NCI-H1694 treated with DMSO at 0.1 percent for 48 hours (cell line): Measurements from ENCODE around the gene CTBP2.
"Not testable (repeated sequence)": the region's sequence is repeated elsewhere in the genome, so short reads cannot be mapped to it uniquely, and the experiment has no call there.

Experiments
- DNase-seq: peaks from one replicate; lab custom pipeline; 2025; lab: John Stamatoyannopoulos, UW

CTBP2 gene

GRCh38 chr10:125064681-125065492 lies 95.5 kb downstream of the CTBP2 start:
- DNase-seq, result no peak

- no peak for DNase-seq
Observed at GRCh38 chr10:125063256-125063925, 97.0 kb downstream of the CTBP2 start.

DNA sequence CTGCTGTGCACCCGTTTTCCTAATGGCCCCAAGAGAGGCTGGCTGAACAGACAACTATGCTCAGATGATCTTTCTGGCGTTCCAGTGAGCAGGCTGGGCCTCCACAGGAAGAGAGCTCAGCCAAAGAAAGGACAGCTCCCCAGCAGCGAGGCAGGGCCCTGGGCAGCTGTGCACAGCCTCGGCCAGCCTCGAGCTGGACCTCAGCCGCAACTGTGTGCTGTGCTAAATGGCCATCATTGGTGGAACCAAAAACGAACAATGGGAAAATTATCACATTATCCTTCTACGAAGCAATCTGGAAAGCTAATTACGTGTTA lies 97.5 kb downstream of the CTBP2 start:
- no peak for DNase-seq

DNA sequence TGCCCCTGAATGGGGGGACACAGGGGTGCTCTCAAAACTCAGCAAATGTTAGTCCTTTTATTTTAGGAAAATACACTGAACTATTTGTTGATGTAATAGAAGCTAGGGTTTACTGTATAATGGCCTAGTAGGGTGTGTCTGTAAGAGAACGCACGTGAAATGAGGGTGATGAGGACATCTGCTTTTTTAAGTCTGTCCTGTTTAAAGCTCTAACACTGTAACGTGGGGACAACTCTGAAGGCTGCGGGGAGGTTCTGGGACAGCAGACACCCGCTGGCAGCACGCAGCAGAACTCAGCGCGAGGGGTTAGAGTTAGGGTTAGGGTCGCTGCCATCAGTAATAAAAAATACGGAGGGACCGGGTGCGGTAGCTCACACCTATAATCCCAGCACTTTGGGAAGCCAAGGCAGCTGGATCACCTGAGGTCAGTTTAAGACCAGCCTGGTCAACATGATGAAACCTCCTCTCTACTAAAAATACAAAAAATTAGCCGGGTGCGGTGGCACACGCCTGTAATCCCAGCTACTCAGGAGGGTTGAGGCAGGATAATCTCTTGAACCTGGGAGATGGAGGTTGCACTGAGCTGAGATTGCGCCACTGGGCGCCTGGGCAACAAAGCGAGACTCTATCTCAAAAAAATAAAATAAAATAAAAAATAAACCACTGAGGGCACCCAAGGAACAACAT lies 98.0 kb downstream of the CTBP2 start:
- no peak for DNase-seq

GRCh38 chr10:125061557-125062226 lies 98.7 kb downstream of the CTBP2 start:
- DNase-seq, result no peak

GRCh38 chr10:125060826-125061556 lies 99.4 kb downstream of the CTBP2 start:
- DNase-seq, result no peak

- no peak for DNase-seq
Observed at GRCh38 chr10:125060482-125060825, 99.9 kb downstream of the CTBP2 start.

DNA sequence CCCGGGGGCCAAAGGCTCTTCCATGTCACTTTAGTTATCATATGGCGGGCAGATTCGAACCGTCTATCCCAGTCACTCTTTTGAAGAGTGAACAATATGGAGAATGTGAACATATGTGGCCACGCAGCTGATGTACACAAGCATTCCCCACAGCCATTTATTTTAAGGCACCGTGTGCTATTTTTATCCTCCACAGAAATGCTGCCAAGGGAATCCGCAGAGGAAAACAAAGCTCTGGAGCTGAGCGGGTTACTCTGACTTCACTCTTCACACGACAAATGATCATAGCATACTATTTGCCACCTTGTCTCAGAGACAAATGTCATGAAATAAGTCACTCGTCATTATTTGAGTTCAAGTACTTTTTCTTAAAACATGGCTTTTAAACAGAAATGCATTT lies 100.3 kb downstream of the CTBP2 start:
- no peak for DNase-seq

DNA sequence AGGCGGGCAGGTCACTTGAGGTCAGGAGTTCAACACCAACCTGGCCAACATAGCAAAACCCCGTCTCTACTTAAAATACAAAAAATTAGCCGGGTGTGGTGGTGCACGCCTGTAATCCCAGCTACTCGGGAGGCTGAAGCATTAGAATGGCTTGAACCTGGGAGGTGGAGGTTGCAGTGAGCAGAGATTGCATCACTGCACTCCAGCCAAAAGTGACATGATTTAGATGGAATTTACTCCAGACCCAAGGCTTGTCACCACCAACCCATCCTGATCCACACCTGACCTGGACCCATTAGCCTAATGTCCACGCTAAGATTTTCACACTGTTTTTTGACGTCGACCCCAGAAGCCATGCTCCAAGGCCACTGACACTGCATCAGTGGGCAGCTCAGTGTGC lies 101.0 kb downstream of the CTBP2 start:
- not testable (repeated sequence) for DNase-seq

DNA sequence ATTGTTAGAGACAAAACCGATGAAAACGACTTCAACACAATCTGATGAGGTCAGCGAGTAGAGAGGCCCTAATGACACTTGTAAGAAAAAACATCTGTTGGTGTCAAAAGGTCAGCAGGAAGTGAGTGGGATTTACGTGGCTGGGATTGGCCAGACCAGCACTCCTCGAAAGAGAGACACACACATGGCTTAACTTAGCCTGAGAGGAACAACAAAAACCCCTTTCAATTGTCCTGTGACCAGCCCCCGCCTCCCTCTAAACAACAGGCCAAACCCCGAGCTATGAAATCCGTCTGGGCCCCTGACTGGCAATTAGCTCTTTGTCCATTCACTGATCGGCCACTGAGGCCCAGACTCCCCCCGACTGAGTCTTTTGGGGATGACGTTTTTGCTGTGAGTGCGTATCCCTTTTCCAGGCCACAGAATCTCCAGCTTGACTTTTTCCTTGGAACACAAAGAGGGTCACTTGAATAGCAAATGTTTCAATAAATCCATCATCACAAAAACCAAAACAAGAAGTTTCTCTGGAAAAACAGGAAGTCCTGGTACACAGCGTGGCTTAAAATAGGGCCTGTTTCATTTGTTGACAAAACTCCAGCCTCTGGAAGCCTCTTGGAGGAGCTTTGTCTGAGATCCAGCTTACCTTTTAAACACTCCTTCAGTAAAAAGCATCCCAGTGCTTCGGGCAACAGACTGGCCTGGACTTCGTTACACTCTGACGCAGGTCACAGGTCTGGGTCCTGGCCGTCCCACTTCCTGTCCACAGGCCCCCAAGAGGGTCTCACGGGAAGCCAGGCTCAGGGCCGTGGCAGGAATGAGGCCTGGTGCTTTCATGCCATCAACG lies 103.0 kb downstream of the CTBP2 start:
- DNase-seq, result no peak

GRCh38 chr10:125056161-125057132 lies 103.9 kb downstream of the CTBP2 start:
- DNase-seq, result no peak

GRCh38 chr10:125055446-125055845 lies 104.9 kb downstream of the CTBP2 start:
- no peak for DNase-seq

- DNase-seq, result no peak
Observed at GRCh38 chr10:125054669-125055268, 105.6 kb downstream of the CTBP2 start.

DNA sequence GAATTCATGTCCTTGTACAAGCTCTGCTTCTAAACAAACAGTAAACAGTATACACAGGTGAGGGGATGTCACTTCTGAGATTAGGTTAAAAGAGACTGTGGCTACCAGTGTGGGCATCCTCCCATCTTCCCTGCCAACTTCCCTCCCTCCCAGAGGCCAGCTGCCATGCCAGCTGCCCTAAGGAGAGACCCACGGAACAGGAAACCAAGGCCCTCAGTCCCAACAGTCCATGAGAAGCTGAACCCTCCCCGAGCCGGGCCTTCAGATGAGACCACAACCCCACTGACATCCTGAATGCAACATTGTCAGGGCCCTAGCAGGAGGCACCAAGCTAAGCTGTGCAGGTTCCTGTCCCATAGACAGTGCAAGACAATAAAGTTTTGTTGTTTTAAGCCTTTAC lies 106.1 kb downstream of the CTBP2 start:
- no peak for DNase-seq

GRCh38 chr10:125052146-125052545 lies 108.2 kb downstream of the CTBP2 start:
- no peak for DNase-seq

DNA sequence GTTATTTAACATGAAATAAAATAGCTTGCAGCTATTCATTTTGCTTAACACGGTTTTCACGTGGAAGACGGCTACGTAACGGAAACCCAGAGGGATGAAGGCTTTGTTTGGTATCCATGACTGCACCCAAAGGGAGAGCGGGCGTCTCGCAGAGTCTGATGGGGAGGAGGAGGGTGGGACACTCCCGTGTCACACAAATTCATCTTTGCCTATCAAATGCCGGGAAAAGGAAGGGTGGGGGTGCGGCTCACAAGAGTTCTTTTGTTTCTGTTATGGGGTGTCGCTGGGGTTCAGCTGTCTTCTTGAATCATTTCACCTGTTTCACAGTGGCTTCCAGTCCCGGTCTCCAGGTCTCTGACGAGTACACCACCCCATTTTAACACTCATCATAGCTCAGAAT lies 110.0 kb downstream of the CTBP2 start:
- DNase-seq, result no peak

- DNase-seq, result no peak
Observed at GRCh38 chr10:125049216-125049881, 111.0 kb downstream of the CTBP2 start.

DNA sequence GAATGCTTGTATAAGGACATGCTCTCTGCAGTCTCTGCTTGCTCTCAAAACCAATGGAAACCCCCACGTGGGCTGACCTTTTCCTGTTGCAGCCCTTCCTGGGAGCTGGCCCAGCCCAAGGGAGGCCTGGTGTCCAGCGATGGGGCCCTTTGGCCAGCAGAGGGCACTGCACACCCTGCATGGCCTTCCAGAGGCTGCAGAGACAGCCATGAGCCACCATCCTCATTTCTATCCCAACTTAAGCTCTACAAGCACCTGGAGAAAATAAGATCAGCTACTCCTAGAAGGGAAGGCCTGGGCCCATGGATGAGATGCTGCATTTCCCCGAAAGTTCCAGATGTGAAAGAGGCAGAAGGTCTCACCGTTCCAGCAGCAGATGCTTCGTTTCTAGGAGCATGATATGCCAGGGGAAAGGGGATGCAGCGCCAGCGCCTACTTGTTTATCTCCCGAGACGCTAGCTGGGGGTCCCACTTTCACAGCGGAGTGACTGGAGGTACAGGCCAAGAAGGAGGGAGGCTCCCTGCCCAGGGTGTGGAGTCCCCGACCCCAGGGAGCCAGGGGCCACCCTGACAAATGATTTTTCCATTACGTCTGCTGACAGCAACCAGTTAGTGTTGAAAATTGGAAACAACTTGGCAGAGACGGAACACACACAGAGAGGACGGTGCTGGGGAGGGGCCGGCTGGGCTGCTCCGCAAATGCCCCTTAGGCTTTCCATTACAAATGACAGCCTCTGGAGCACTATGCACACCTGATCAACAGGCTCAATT lies 112.1 kb downstream of the CTBP2 start:
- DNase-seq, result no peak
